Mucosa of stomach (tissue), 1 donor: ENCODE results near the gene TMEM35B.
"Not testable (repeated sequence)": the region's sequence is repeated elsewhere in the genome, so short reads cannot be mapped to it uniquely, and the experiment has no call there.

Experiments
- H3K27me3 ChIP-seq: one replicate; pipeline ENCODE4 v1.7.0; 2013; ENCODE audit warnings: mild to moderate bottlenecking, low read length; ENCODE audit not compliant: control insufficient read depth, insufficient read depth
- H3K36me3 ChIP-seq: one replicate; pipeline ENCODE4 v1.7.0; 2013; ENCODE audit warnings: low read length; ENCODE audit not compliant: control insufficient read depth, insufficient read depth
- H3K4me1 ChIP-seq: one replicate; pipeline ENCODE4 v1.7.0; 2013; ENCODE audit warnings: mild to moderate bottlenecking, low read length; ENCODE audit not compliant: control insufficient read depth, insufficient read depth
- H3K4me3 ChIP-seq: one replicate; pipeline ENCODE4 v1.7.0; 2013; ENCODE audit warnings: low read length
- H3K9ac ChIP-seq: one replicate; pipeline ENCODE4 v1.7.0; 2013; ENCODE audit warnings: mild to moderate bottlenecking, low read length, moderate library complexity
- H3K9me3 ChIP-seq: one replicate; pipeline ENCODE4 v1.7.0; 2013; ENCODE audit warnings: mild to moderate bottlenecking, low read length, moderate library complexity; ENCODE audit not compliant: control insufficient read depth
- donor health status: Pancreatic carcinoma.

TMEM35B gene

DNA sequence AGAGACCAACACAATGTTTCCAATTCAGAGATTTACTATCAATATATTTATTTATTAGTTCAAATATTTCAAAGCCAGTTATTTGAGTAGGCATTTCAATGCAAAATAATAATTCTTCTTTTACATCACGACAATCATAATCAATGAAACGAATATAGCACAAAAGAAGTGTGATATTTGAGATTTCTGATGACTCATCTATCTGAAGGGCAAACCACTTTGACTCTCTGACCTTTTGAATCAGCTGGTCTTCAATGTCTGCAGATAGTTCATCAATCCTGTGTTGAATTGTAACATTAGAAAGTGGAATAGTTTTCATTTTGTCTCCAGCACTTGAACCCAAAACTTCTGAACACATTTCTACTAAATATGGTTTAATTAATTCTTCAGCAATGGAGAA is 3.0 kb upstream of the TMEM35B start:
- Histone ChIP-seq H3K4me3 (no peak overlapping the region), H3K9ac (no peak overlapping the region), H3K36me3 (no peaks in the 10 kb centered on the region), H3K27me3 (no peaks in the 10 kb centered on the region), H3K9me3 (no peaks in the 10 kb centered on the region), H3K4me1 (peaks cover 10% of the 10 kb centered on the region)

DNA sequence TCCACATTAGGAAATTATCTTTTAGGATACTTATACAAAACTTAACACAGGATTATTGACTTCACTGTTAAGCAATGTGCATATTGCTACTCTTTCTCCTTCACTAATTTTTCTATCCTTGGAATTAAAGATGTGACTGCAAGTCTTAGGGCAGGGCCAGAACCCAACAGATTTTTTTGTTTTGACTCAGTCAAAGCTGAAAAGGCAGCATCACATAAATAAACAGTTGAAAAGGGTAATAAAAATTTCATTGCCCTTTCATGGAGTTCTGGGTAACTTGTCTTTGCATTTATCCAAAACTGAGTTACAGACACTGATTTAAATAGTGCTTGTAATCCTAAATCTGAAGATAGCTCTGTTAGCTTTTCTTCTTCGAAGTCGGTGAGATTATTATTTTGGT is 1.9 kb upstream of the TMEM35B start:
- Histone ChIP-seq H3K4me1 (peaks cover 10% of the 10 kb centered on the region), H3K9me3 (no peaks in the 10 kb centered on the region), H3K9ac (no peak overlapping the region), H3K4me3 (no peak overlapping the region), H3K36me3 (no peaks in the 10 kb centered on the region), H3K27me3 (no peaks in the 10 kb centered on the region)

DNA sequence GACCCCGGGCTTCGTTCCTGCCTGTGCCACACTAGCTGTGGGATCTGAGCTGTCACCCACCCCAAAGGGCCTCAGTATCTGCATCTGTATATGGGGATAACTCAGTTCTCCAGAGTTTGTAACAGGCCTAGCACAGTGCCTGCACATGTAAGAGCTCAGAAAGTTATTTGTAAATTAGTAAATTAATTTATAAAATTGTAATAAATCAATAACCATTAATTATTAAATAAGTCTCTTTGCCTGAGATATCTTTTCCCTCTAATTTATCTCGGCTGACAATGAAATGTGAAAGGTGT is 410 bp upstream of the TMEM35B start:
- not testable (repeated sequence) for H3K27me3 ChIP-seq, H3K4me1 ChIP-seq, H3K9me3 ChIP-seq, H3K36me3 ChIP-seq
- peak overlapping the region; percentile 96 for H3K9ac ChIP-seq
- peak overlapping the region; percentile 78 for H3K4me3 ChIP-seq

DNA sequence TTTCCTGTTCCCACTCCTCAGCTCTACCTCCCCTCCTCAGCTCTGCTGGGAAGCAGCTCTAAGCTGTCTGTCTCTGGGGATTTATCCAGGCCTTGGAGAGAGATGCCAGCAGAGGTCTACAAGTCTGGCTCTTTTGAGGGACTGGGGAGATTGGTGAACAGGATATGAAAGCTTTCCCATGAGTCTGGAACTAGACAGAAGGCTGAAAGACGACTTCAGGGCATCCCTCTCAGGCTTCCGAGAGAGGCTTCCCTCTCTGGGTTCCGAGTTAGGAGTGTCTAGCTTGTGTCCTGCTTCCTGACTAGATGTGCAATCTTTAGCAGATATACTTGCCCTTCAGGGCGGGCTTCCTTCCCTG is 733 bp downstream of the TMEM35B start:
- H3K4me1 ChIP-seq = peaks cover 10% of the 10 kb centered on the region
- H3K9me3 ChIP-seq = no peaks in the 10 kb centered on the region
- peak overlapping the region; percentile 96 for H3K9ac ChIP-seq
- H3K4me3 ChIP-seq = peak overlapping the region; percentile 49
- H3K27me3 ChIP-seq = no peaks in the 10 kb centered on the region
- H3K36me3 ChIP-seq = no peaks in the 10 kb centered on the region

DNA sequence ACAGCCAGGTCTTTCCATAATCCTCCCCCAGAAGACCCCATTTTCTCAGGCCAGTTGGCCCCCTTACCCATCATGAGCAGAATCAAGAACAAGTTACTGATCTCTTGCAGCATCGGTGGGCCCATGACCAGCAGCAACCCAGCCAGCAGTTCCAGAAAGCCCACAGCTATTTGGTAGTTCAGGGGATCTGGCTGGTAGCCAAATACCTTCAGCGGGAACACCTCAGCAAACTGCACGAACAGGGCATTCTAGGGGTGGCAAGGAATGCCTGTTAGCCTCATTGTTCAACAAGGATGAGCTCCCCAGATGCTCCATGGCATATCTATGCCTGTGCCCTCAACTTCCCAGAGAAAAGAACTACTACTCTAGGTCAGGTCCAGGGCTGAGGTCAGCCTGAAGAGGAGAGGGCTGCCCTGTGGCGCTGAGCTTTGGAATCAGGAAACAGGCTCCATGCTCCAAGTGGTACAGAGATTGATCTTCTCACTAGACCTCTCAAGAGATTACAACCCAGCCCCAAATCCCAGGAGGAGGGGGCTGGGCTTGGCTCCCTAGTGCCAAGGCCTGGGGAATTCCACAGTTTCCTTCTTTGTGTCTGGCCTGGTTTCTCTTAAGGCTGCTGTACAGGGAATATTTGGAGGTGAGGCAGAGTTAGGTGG is 1.3 kb downstream of the TMEM35B start:
- Histone ChIP-seq H3K27me3 (no peaks in the 10 kb centered on the region), H3K9me3 (no peaks in the 10 kb centered on the region), H3K4me1 (peaks cover 10% of the 10 kb centered on the region), H3K36me3 (no peaks in the 10 kb centered on the region), H3K9ac (peak overlapping the region; percentile 96), H3K4me3 (peak overlapping the region; percentile 49)

DNA sequence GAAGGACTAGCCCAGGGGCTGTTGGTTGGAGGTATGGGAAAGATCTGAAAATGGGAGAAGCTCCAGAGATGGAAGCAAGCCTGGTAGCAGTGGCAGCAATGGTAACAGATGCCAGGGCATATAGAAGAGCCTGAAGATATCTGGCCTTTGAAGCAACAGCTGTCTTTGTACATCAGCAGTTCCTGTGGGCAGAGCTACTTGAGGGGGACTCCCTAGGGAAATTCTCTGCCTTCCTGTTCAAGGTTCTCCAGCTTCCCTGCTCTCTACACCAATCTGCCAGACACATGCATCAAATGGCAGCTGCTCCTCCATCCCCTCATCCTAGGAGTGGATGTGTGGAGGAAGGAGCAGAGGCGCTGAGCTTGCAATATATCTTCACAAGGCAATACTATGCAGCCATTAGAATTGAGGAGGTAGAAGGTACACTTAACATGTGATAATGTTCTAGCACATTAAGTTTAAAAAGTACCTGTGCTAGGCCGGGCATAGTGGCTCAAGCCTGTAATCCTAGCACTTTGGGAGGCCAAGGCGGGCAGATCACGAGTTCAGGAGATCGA is 2.2 kb downstream of the TMEM35B start:
- no peak overlapping the region for H3K9ac ChIP-seq
- no peaks in the 10 kb centered on the region for H3K36me3 ChIP-seq
- no peak overlapping the region for H3K4me3 ChIP-seq
- no peaks in the 10 kb centered on the region for H3K27me3 ChIP-seq
- H3K4me1 ChIP-seq = peaks cover 10% of the 10 kb centered on the region
- H3K9me3 ChIP-seq = no peaks in the 10 kb centered on the region

DNA sequence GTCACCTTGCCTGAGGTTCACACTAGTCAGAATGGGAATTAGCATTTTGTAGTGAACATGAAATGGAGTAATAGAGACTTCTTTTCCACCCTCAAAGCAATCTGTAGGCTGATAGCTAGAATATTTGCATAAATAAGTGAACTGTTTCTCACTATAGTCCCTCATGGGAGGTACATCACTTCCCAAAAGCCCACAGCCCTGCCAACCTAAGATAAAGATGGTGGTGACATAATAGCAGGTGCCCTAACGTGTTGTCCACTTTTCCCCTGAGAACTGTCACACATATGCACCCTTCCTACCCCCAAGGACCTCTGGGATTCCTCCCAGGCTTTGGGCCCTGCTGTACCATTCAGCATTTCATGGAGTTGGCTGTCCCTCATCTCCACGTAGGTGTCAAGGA is 4.4 kb downstream of the TMEM35B start:
- Histone ChIP-seq H3K4me3 (no peak overlapping the region), H3K9ac (no peak overlapping the region), H3K9me3 (no peaks in the 10 kb centered on the region), H3K27me3 (no peaks in the 10 kb centered on the region), H3K4me1 (peaks cover 10% of the 10 kb centered on the region), H3K36me3 (no peaks in the 10 kb centered on the region)

DNA sequence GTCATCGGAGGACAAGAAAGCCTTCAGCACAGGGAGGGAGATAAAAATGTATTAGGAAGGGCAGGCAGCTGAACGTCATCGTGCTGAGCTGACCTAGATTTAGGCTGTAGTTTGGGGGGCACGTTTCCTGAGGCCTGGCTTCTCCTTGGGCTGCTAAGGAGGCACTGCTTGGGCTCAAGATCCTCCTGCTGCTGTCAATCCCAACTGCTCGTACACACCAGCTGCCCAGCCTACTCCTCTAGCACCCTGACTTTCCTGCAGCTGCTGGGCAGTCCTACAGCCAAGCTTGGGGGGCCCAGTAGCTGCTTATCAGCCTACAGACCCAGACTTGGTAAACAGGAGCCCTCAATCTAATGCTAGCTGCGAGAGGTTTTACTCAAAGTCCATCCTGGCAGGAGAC is 6.2 kb downstream of the TMEM35B start:
- Histone ChIP-seq H3K9ac (no peak overlapping the region), H3K4me3 (no peak overlapping the region), H3K4me1 (peaks cover 5% of the 10 kb centered on the region), H3K9me3 (no peaks in the 10 kb centered on the region), H3K27me3 (no peaks in the 10 kb centered on the region), H3K36me3 (no peaks in the 10 kb centered on the region)

DNA sequence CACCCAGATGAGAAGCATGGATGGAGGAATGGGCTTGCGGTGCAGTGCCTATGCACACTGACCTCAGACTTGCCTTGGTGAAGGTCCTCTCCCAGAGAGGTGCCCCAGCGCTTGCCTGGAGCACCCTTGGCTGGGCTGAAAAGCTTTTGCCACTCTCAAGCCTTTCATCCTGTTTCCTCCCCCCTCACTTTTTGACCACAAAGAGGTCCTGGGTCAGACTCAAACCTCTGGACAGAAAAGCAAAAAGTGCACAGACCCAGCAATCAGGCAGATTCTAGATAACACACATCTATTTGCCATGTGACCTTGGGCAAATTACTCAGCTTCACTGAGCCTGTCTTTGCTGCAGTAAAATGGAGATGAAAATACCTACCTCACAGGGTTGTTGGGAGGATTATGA is 7.3 kb downstream of the TMEM35B start:
- no peak overlapping the region for H3K9ac ChIP-seq
- H3K27me3 ChIP-seq = no peaks in the 10 kb centered on the region
- no peaks in the 10 kb centered on the region for H3K36me3 ChIP-seq
- H3K4me3 ChIP-seq = no peak overlapping the region
- no peaks in the 10 kb centered on the region for H3K9me3 ChIP-seq
- H3K4me1 ChIP-seq = no peaks in the 10 kb centered on the region

DNA sequence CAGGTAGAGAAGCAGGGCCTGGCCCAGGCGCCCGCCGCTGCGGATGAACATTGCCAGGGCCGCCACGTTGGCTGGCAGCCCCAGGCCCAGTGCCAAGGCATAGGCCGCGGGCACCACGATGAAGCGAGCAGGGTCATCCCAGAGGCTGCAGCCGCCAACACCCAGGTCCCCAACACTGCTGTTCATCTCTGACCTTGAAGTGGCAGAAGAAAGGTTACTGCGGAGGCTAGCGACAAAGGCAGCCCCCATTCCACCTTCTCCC is 8.0 kb downstream of the TMEM35B start:
- no peak overlapping the region for H3K9ac ChIP-seq
- no peak overlapping the region for H3K4me3 ChIP-seq
- no peaks in the 10 kb centered on the region for H3K9me3 ChIP-seq

DNA sequence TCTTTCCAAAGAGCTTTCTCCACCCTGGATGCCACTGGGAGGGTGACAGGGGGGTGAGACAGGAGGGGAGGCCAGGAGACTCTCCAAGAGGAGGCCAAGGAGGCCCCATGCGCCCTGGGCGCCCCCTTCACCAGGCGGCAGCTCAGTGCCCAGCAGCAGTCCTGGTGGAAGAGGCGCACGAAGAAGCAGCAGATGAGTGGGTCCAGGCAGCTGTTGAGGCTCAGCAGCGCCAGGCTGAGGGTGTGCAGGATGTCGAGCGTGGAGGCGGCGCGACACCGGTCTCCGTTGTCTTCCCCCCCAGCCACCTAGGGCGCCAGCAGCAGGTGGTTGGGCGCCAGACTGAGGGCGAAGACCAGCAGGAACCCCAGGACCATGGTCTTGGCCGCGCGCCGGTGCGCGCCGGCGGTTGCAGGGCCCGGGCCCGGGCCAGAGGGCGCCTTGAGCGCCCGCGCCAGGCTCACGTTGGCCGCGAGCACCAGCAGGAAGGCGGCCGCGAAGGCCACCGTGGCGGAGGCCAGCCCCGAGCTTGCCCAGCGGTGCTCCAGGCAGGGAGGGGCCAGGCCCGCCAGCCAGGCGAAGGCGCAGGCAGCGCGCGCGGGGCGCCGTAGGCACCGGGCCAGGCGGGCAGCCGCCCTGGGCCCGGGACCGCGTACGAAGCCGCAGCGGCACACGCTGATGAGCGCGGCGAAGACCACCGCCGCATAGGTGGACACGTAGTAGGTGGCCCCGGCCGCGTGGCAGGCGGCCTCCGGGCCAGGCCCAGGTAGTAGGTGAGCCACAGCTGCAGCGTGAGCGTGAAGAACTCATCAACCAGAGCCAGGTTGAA is 8.6 kb downstream of the TMEM35B start:
- H3K4me1 ChIP-seq = no peaks in the 10 kb centered on the region
- H3K27me3 ChIP-seq = no peaks in the 10 kb centered on the region
- no peak overlapping the region for H3K9ac ChIP-seq
- H3K4me3 ChIP-seq = no peak overlapping the region
- no peaks in the 10 kb centered on the region for H3K36me3 ChIP-seq
- no peaks in the 10 kb centered on the region for H3K9me3 ChIP-seq

More for the DNA sequence above, 8.0 kb downstream of the TMEM35B start:
- Histone ChIP-seq H3K27me3 (no peaks in the 10 kb centered on the region), H3K36me3 (no peaks in the 10 kb centered on the region), H3K4me1 (no peaks in the 10 kb centered on the region)

DNA sequence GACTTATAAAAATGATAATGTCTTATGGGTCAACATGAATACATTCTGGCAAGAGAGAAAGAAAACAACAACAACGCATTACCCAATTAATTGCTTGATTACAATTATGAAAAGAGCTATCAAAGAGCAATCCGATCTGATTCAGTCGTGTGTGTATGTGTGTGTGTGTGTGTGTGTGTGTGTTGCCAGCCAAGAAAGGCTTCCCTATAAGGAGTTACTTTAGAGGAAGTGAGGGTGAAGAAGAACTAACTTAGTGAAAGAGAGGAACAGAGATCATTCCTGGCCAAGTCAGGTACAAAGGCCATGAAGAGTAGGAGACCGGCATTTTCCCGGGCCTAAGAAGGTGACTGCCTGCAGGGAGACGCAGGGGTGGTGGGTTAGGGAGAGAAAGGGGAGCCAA is 9.4 kb downstream of the TMEM35B start:
- Histone ChIP-seq H3K4me1 (no peaks in the 10 kb centered on the region), H3K9ac (no peak overlapping the region), H3K9me3 (no peaks in the 10 kb centered on the region), H3K36me3 (no peaks in the 10 kb centered on the region), H3K27me3 (no peaks in the 10 kb centered on the region), H3K4me3 (no peak overlapping the region)
